GM12891 (cell line): ENCODE data around the gene OR2AT4.

Source experiments
- PAX5 ChIP-seq: IDR thresholded peaks from 2 replicates; pipeline ENCODE4 v1.6.1; 2011; ENCODE audit warnings: low read length, moderate library complexity, mild to moderate bottlenecking; ENCODE audit not compliant: insufficient read depth, severe bottlenecking
- POLR2A ChIP-seq: IDR thresholded peaks from 2 replicates; pipeline ENCODE4 v1.6.1; 2011; ENCODE audit warnings: low read depth, low read length, control low read depth
- POLR2AphosphoS5 ChIP-seq: IDR thresholded peaks from 2 replicates; pipeline ENCODE4 v1.6.1; 2011; ENCODE audit warnings: low read depth, low read length, control low read depth
- POU2F2 ChIP-seq: IDR thresholded peaks from 2 replicates; pipeline ENCODE4 v1.6.1; 2011; ENCODE audit warnings: low read depth, mild to moderate bottlenecking, control low read depth, low read length, moderate library complexity
- TAF1 ChIP-seq: IDR thresholded peaks from 2 replicates; pipeline ENCODE4 v1.6.1; 2011; ENCODE audit warnings: low read depth, low read length, control low read depth

DNA sequence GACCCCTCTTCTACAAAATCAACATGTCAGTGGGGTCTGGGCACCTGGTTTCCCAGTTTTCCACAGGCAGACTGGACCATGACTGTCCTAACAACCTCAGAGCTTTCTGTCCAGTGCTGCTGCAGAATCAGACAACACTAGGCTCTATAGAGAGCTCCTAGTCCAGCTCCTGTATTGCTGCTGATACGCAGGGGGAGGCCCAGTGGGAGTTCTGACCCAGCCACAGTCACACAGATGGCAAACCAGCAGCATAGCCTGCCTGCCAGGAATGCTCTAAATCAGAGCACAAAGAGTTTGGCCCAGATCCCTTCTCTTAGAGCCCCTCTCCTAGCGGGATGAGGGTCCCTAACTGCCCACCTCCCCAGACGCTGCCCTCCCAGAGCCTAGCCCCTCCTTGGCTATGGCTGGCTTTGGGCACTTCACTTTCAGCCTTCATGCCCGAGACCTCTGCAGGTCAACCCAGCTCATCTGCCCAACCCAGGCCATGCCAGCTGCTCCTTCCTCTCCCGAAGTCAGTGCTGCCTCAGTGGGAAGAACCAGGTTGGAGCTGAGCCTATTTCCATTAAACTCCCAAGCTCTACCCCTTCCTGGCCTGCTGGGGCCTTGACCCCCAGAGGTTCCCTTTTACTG is 38.5 kb upstream of the OR2AT4 start:
- no peak for TF ChIP-seq POLR2AphosphoS5
- TF ChIP-seq POLR2A = no peak
- no peak for TF ChIP-seq TAF1
- no peak for TF ChIP-seq PAX5
- no peak for TF ChIP-seq POU2F2
